Measurements from ENCODE around the gene CLDND2.

- TF ChIP-seq ZNF692 (tag by site-specific recombination; IDR thresholded peaks at IDR 0.05) (no peak), CTCF (tag by site-specific recombination; IDR thresholded peaks at IDR 0.05) (no peak), ZNF175 (tag by site-specific recombination; IDR thresholded peaks at IDR 0.05) (no peak), YY2 (tag by site-specific recombination; IDR thresholded peaks at IDR 0.05) (no peak), YY1 (tag by site-specific recombination; IDR thresholded peaks at IDR 0.05) (no peak), ZBTB21 (tag by site-specific recombination; IDR thresholded peaks at IDR 0.05) (no peak), ZNF19 (tag by site-specific recombination; IDR thresholded peaks at IDR 0.05; ENCODE audit: low read depth) (no peak), TCF7L2 (IDR thresholded peaks at IDR 0.05; ENCODE audit: borderline replicate concordance, low read depth, low read length) (no peak), PATZ1 (tag by site-specific recombination; IDR thresholded peaks at IDR 0.05) (no peak)
Observed at GRCh38 chr19:51337141-51337860, 31.5 kb downstream of the CLDND2 start.
